SU-DHL-6 (cell line): ENCODE measurements around the gene BTG1.

ENCODE experiments used
- H2AFZ ChIP-seq: fragments of 200-600 bp; sonication (generic); 2 replicates; pipeline ENCODE4 v1.6.1; 2014; ENCODE audit warnings: low read depth, mild to moderate bottlenecking, moderate library complexity, mixed read lengths, antibody characterized with exemption, low read length; ENCODE audit not compliant: severe bottlenecking
- H3F3A ChIP-seq: fragments of 200-600 bp; shearing (Covaris generic); 2 replicates; pipeline ENCODE4 v1.6.0; 2016; ENCODE audit warnings: antibody characterized with exemption, mild to moderate bottlenecking; ENCODE audit not compliant: insufficient read depth
- H3K27ac ChIP-seq: fragments of 200-600 bp; sonication (generic); 2 replicates; pipeline ENCODE4 v1.5.1; 2016; ENCODE audit warnings: low read depth, mild to moderate bottlenecking, low read length, moderate library complexity, mixed read lengths
- H3K27me3 ChIP-seq: fragments of 200-600 bp; sonication (generic), shearing (Covaris generic); 2 replicates; pipeline ENCODE4 v1.6.0; 2014; ENCODE audit warnings: mild to moderate bottlenecking, low read length
- H3K36me3 ChIP-seq: fragments of 200-600 bp; sonication (generic); 2 replicates; pipeline ENCODE4 v1.6.1; 2014; ENCODE audit warnings: mild to moderate bottlenecking, low read length, mixed read lengths
- H3K4me2 ChIP-seq: fragments of 300-600, 200-600 bp; shearing (Covaris generic), sonication (generic); 2 replicates; pipeline ENCODE4 v1.6.0; 2014; ENCODE audit warnings: low read length, low read depth, mild to moderate bottlenecking; ENCODE audit not compliant: poor library complexity, severe bottlenecking
- H3K4me3 ChIP-seq: fragments of 200-600 bp; sonication (generic); 2 replicates; pipeline ENCODE4 v1.5.1; 2014; ENCODE audit warnings: antibody characterized with exemption, low read length, mild to moderate bottlenecking, mixed read lengths; ENCODE audit not compliant: insufficient read depth, poor library complexity, severe bottlenecking
- H3K79me2 ChIP-seq: fragments of 200-600 bp; sonication (generic); 2 replicates; pipeline ENCODE4 v1.6.1; 2014; ENCODE audit warnings: mild to moderate bottlenecking, low read length, moderate library complexity; ENCODE audit not compliant: insufficient read depth
- H3K9ac ChIP-seq: fragments of 200-600 bp; sonication (generic); 2 replicates; pipeline ENCODE4 v1.7.0; 2014; ENCODE audit warnings: mild to moderate bottlenecking, low read length
- H3K9me2 ChIP-seq: fragments of 200-600 bp; sonication (generic); replicated peaks from 2 replicates; pipeline ENCODE4 v1.6.1; 2014; ENCODE audit warnings: low read length; ENCODE audit not compliant: insufficient read depth
- H3K9me3 ChIP-seq: fragments of 200-600 bp; sonication (generic); 2 replicates; pipeline ENCODE4 v1.6.1; 2014; ENCODE audit warnings: low read length, mixed read lengths; ENCODE audit not compliant: insufficient read depth
- H4K20me1 ChIP-seq: fragments of 200-600 bp; sonication (generic); 2 replicates; pipeline ENCODE4 v1.6.1; 2014; ENCODE audit warnings: low read depth, mild to moderate bottlenecking, antibody characterized with exemption, low read length, moderate library complexity, mixed read lengths
- CTCF ChIP-seq: fragments of 200-600 bp; sonication (generic); IDR thresholded peaks from one replicate; pipeline ENCODE4 v1.5.1; 2017; ENCODE audit warnings: antibody characterized with exemption, mild to moderate bottlenecking, low read length, moderate library complexity; ENCODE audit not compliant: insufficient read depth, poor library complexity, severe bottlenecking
- EZH2phosphoT487 ChIP-seq: fragments of 200-600 bp; sonication (generic), shearing (Covaris generic); conservative IDR thresholded peaks from 2 replicates; pipeline ENCODE4 v1.6.1; 2018; ENCODE audit warnings: mild to moderate bottlenecking, antibody characterized with exemption, low read length, moderate library complexity, mixed read lengths

The BTG1 gene

GRCh38 chr12:92108651-92109050 lies 37.0 kb downstream of the BTG1 start:
- no peaks in the 10 kb centered on the region for H3K79me2 ChIP-seq
- H3K9ac ChIP-seq, result no peak overlapping the region
- H3K27me3 ChIP-seq, result no peaks in the 10 kb centered on the region
- H2AFZ ChIP-seq, result no peak overlapping the region
- no peaks in the 10 kb centered on the region for H3K36me3 ChIP-seq
- H3K4me3 ChIP-seq, result no peak overlapping the region
- H4K20me1 ChIP-seq, result no peaks in the 10 kb centered on the region
- H3K4me2 ChIP-seq, result no peak overlapping the region
- no peak overlapping the region for H3K27ac ChIP-seq
- H3K9me3 ChIP-seq, result no peaks in the 10 kb centered on the region
- H3F3A ChIP-seq, result no peaks in the 10 kb centered on the region
- TF ChIP-seq EZH2phosphoT487, result no peak
- TF ChIP-seq CTCF, result no peak
- no peaks in the 10 kb centered on the region for H3K9me2 ChIP-seq

DNA sequence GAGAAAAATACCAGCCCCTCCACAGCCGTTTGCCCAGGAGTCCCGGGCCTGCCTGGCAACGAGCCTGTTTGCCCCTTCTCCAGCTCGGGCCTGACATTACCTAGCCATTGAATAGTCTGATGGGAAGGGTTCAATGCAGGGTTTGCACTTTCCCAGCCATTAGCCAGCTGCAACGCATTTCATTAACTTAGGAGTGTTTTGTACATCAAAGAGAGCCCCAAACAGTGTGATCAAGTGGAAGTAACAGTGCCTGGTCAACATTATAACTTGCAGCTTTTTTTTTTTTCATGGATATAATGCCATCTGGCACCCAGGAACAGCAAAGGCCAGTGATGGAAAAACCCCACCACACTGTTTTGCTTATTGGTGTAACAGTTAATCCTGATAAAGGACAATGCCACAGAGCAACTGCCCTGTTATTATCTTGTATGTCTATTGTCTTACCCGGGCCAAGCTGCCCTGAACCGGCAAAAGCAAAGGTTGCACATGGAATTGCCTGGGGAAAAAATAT lies 38.0 kb downstream of the BTG1 start:
- no peaks in the 10 kb centered on the region for H4K20me1 ChIP-seq
- TF ChIP-seq CTCF, result no peak
- TF ChIP-seq EZH2phosphoT487, result no peak
- no peaks in the 10 kb centered on the region for H3K79me2 ChIP-seq
- H3K36me3 ChIP-seq, result no peaks in the 10 kb centered on the region
- no peak overlapping the region for H3K27ac ChIP-seq
- H3K9me2 ChIP-seq, result no peaks in the 10 kb centered on the region
- H3K9ac ChIP-seq, result no peak overlapping the region
- H2AFZ ChIP-seq, result no peak overlapping the region
- H3F3A ChIP-seq, result no peaks in the 10 kb centered on the region
- no peaks in the 10 kb centered on the region for H3K9me3 ChIP-seq
- no peak overlapping the region for H3K4me3 ChIP-seq
- no peaks in the 10 kb centered on the region for H3K27me3 ChIP-seq
- no peak overlapping the region for H3K4me2 ChIP-seq

GRCh38 chr12:92107094-92107493 lies 38.6 kb downstream of the BTG1 start:
- Histone ChIP-seq H3F3A (no peaks in the 10 kb centered on the region), H3K9me3 (no peaks in the 10 kb centered on the region), H4K20me1 (no peaks in the 10 kb centered on the region), H3K27ac (no peak overlapping the region), H3K9ac (no peak overlapping the region), H3K79me2 (no peaks in the 10 kb centered on the region), H3K27me3 (no peaks in the 10 kb centered on the region), H2AFZ (no peak overlapping the region), H3K36me3 (no peaks in the 10 kb centered on the region), H3K9me2 (no peaks in the 10 kb centered on the region), H3K4me3 (no peak overlapping the region), H3K4me2 (no peak overlapping the region)
- no peak for TF ChIP-seq CTCF
- no peak for TF ChIP-seq EZH2phosphoT487
